Stimulated activated memory B cell treated with anti-CD40 and anti-IgM and Interleukin-4, amounts not matched to agents 10 μg/mL and 1 μg/mL and 100 μg/mL, for 72 hours (primary cell): ENCODE data around the gene ANKRD13C.

Experiments
- ATAC-seq: fragments of 150-1000 bp; cut with Tn5 transposase; 2 replicates; pipeline ENCODE4 v1.10.0; 2021
- H3K27ac Mint-ChIP-seq: one replicate; pipeline ENCODE4 v1.8.0; 2022; ENCODE audit warnings: mild to moderate bottlenecking, mixed read lengths
- H3K27me3 Mint-ChIP-seq: one replicate; pipeline ENCODE4 v1.8.0; 2022; ENCODE audit warnings: mixed read lengths
- H3K36me3 Mint-ChIP-seq: one replicate; pipeline ENCODE4 v1.8.0; 2022; ENCODE audit warnings: mixed read lengths
- H3K4me1 Mint-ChIP-seq: one replicate; pipeline ENCODE4 v1.8.0; 2022; ENCODE audit warnings: mixed read lengths
- H3K4me3 Mint-ChIP-seq: one replicate; pipeline ENCODE4 v1.8.0; 2022; ENCODE audit warnings: mild to moderate bottlenecking, moderate library complexity, mixed read lengths
- H3K9me3 Mint-ChIP-seq: one replicate; pipeline ENCODE4 v1.8.0; 2022; ENCODE audit warnings: mixed read lengths

Gene ANKRD13C

DNA sequence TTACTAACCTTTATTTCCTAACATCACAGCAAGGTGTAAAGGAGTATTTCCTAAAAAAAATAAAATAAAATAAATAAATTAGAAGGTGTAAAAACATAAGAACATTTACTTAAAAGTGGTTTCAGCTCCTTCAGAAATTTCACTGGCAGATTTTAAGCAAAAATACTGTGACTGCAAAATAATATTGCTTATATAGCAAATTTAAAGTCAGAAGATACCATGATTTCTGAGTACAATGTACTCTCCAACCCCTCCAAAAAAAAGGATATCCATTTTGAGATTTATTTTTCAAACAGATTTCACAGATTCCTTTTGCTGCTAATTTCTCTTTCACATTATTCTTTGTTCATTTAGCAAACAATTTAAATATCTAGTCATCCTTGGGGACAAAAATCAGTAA is 18.5 kb downstream of the ANKRD13C start:
- H3K36me3 Mint-ChIP-seq = peaks cover 18% of the 10 kb centered on the region
- no peaks in the 10 kb centered on the region for H3K9me3 Mint-ChIP-seq
- H3K4me1 Mint-ChIP-seq = peaks cover 9% of the 10 kb centered on the region
- no peaks in the 10 kb centered on the region for H3K27me3 Mint-ChIP-seq
- ATAC-seq = no peak
- no peak overlapping the region for H3K4me3 Mint-ChIP-seq
- H3K27ac Mint-ChIP-seq = no peak overlapping the region

DNA sequence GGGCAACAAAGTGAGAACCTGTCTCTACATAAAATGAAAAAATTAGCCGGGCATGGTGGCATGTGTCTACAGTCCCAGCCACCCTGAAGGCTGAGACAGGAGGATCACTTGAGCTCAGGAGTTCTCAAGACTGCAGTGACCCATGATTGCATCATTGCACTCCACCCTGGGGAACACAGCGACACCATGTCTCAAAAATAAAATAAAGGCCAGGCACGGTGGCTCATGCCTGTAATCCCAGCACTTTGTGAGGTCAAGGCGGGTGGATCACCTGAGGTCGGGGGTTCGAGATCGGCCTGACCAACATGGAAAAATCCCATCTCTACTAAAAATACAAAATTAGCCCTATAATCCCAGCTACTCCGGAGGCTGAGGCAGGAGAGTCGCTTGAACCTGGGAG is 20.1 kb downstream of the ANKRD13C start:
- H3K36me3 Mint-ChIP-seq = peaks cover 24% of the 10 kb centered on the region
- no peaks in the 10 kb centered on the region for H3K9me3 Mint-ChIP-seq
- H3K27ac Mint-ChIP-seq = no peak overlapping the region
- no peak for ATAC-seq
- no peaks in the 10 kb centered on the region for H3K27me3 Mint-ChIP-seq
- H3K4me3 Mint-ChIP-seq = no peak overlapping the region
- peaks cover 9% of the 10 kb centered on the region for H3K4me1 Mint-ChIP-seq

- ATAC-seq = no peak
- H3K27ac Mint-ChIP-seq = no peak overlapping the region
- H3K4me3 Mint-ChIP-seq = no peak overlapping the region
- no peaks in the 10 kb centered on the region for H3K9me3 Mint-ChIP-seq
- H3K27me3 Mint-ChIP-seq = no peaks in the 10 kb centered on the region
- H3K36me3 Mint-ChIP-seq = peaks cover 18% of the 10 kb centered on the region
- peaks cover 9% of the 10 kb centered on the region for H3K4me1 Mint-ChIP-seq
These were observed 21.3 kb downstream of the ANKRD13C start for GRCh38 chr1:70333245-70333644.

GRCh38 chr1:70331962-70332361 is 22.6 kb downstream of the ANKRD13C start:
- Mint-ChIP-seq H3K27me3 (no peaks in the 10 kb centered on the region), H3K27ac (no peak overlapping the region), H3K4me3 (no peak overlapping the region), H3K9me3 (no peaks in the 10 kb centered on the region), H3K4me1 (peaks cover 15% of the 10 kb centered on the region), H3K36me3 (peaks cover 18% of the 10 kb centered on the region)
- no peak for ATAC-seq

DNA sequence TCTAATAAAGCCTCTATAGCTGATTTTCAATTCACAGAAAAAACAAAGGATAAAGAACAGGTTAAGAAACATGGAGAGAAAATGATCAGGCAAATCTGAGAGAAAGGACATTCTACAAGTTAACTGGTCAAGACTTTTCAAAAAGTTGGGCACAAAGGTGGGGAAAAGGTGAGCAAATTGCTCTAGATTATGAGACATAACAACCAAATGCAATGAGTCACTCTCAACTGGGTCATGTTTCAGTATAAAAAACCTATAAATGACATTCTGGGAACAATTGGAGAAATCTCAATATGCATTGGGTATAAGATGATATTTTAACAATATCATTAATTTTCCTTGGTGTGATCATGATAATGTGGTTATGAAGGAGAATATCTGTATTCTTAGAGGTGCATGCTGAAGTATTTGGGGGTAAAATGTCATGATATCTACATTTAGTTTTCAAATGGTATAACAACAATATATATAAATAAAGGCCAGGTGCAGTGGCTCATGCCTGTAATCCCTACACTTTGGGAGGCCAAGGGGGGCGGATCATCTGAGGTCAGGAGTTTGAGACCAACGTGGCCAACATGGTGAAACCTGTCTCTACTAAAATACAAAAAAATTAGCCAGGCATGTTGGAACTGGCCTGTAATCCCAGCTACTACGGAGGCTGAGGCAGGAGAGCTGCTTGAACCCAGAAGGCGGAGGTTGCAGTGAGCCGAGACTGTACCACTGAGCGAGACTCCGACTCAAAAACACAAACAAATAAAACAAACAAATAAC is 27.0 kb downstream of the ANKRD13C start:
- H3K4me3 Mint-ChIP-seq = no peak overlapping the region
- H3K27ac Mint-ChIP-seq = no peak overlapping the region
- H3K36me3 Mint-ChIP-seq = peaks cover 20% of the 10 kb centered on the region
- no peaks in the 10 kb centered on the region for H3K9me3 Mint-ChIP-seq
- no peak for ATAC-seq
- peaks cover 7% of the 10 kb centered on the region for H3K4me1 Mint-ChIP-seq
- no peaks in the 10 kb centered on the region for H3K27me3 Mint-ChIP-seq

DNA sequence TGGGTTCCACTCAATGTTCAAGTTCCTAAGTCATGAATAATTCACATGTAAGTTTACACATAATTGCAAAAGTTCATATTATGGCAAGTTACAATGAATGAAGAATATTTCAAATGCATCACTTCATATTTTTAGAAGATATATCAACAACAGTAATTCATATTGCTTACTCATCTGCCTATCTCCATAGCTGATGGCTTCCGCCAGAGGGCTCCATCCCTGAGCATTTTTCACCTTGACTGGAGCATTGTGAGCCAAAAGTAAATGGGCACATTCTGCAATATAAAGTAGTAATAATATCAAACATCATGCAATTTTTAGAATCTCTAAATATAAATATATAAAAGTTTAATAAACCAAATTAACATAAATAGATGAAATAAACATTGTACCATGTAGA is 29.8 kb downstream of the ANKRD13C start:
- no peaks in the 10 kb centered on the region for H3K9me3 Mint-ChIP-seq
- H3K27ac Mint-ChIP-seq = no peak overlapping the region
- H3K4me3 Mint-ChIP-seq = no peak overlapping the region
- peaks cover 11% of the 10 kb centered on the region for H3K4me1 Mint-ChIP-seq
- no peaks in the 10 kb centered on the region for H3K27me3 Mint-ChIP-seq
- H3K36me3 Mint-ChIP-seq = peaks cover 19% of the 10 kb centered on the region
- ATAC-seq = no peak

GRCh38 chr1:70319750-70320149 is 34.8 kb downstream of the ANKRD13C start:
- Mint-ChIP-seq H3K36me3 (peaks cover 28% of the 10 kb centered on the region), H3K4me3 (no peak overlapping the region), H3K27ac (no peak overlapping the region), H3K27me3 (no peaks in the 10 kb centered on the region), H3K9me3 (no peaks in the 10 kb centered on the region), H3K4me1 (peaks cover 19% of the 10 kb centered on the region)
- ATAC-seq = no peak

DNA sequence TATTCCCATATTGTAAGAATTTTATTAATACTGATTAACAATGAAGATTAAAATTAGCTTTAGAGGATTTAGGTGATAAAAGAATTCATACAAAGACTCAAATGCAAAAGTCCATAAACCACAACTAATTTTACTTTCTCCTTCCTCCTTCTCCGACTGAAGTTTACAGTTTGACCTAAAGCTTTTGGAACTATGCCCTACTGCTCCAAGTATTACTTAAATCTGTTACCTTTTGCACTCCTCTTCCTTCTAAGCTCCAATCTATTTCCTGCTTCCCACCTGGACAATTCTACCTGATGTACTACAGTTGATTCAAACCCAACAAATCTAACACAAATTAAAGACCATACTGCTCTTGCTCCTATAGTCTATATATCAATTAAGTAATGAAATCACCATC is 36.3 kb downstream of the ANKRD13C start:
- Mint-ChIP-seq H3K4me1 (peaks cover 19% of the 10 kb centered on the region), H3K27ac (no peak overlapping the region)

GRCh38 chr1:70317087-70317486 is 37.4 kb downstream of the ANKRD13C start:
- Mint-ChIP-seq H3K36me3 (peaks cover 20% of the 10 kb centered on the region), H3K27ac (no peak overlapping the region)

More for the DNA sequence above, 36.3 kb downstream of the ANKRD13C start:
- no peak for ATAC-seq
- H3K4me3 Mint-ChIP-seq = no peak overlapping the region
- no peaks in the 10 kb centered on the region for H3K9me3 Mint-ChIP-seq
- peaks cover 20% of the 10 kb centered on the region for H3K36me3 Mint-ChIP-seq
- no peaks in the 10 kb centered on the region for H3K27me3 Mint-ChIP-seq

GRCh38 chr1:70315782-70316181 is 38.7 kb downstream of the ANKRD13C start:
- Mint-ChIP-seq H3K27me3 (no peaks in the 10 kb centered on the region), H3K27ac (no peak overlapping the region), H3K36me3 (peaks cover 20% of the 10 kb centered on the region), H3K9me3 (no peaks in the 10 kb centered on the region), H3K4me1 (peaks cover 19% of the 10 kb centered on the region), H3K4me3 (no peak overlapping the region)
- no peak for ATAC-seq

More at GRCh38 chr1:70317087-70317486, 37.4 kb downstream of the ANKRD13C start:
- Mint-ChIP-seq H3K4me1 (peaks cover 19% of the 10 kb centered on the region), H3K4me3 (no peak overlapping the region), H3K27me3 (no peaks in the 10 kb centered on the region), H3K9me3 (no peaks in the 10 kb centered on the region)
- ATAC-seq = no peak

DNA sequence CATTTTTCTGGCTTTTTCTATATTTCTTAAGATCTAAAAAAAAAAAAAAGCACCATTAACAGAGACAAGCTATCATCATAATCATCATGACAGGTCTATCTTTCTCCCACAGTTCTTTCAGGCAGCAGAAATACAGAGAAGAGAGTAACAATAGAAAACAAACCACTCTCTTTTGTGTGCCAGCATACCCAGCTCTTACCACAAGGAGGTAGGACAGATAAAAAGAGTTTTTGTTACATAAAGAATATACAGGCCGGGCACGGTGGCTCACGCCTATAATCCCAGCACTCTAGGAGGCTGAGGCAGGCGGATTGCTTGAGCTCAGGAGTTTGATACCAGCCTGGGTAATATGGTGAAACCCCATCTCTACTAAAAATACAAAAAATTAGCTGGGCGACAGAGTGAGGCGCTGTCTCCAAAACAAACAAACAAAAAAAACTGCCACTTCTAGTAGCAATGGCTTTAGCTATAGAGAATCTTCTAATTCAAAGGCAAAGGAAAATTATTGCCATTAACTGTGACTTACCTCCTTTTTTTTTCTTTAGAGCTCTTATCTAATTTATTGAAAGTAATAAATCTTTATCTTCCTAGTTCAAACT is 39.7 kb downstream of the ANKRD13C start:
- Mint-ChIP-seq H3K9me3 (no peaks in the 10 kb centered on the region), H3K27me3 (no peaks in the 10 kb centered on the region), H3K27ac (no peak overlapping the region), H3K4me3 (no peak overlapping the region), H3K4me1 (peaks cover 16% of the 10 kb centered on the region), H3K36me3 (peaks cover 17% of the 10 kb centered on the region)
- no peak for ATAC-seq

DNA sequence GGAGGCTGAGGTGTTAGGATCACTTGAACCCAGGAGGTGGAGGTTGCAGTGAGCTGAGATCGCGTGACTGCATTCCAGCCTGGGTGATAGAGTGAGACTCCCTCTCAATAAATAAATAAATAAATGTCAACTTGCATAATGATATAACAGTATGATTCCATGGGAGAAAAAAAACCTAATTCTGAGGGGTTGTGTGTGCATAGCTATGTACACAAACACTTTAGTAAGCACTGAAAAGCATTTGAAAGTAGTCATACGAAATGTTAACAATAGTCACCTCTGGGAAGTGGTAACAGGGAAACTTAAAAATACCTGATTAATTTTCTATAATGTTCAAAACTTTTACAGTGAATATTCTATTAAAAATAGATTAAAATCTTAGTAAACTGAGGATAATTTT is 43.2 kb downstream of the ANKRD13C start:
- H3K4me1 Mint-ChIP-seq = no peaks in the 10 kb centered on the region
- H3K27me3 Mint-ChIP-seq = no peaks in the 10 kb centered on the region
- H3K9me3 Mint-ChIP-seq = no peaks in the 10 kb centered on the region
- no peak for ATAC-seq
- H3K36me3 Mint-ChIP-seq = peaks cover 21% of the 10 kb centered on the region
- H3K4me3 Mint-ChIP-seq = no peak overlapping the region
- H3K27ac Mint-ChIP-seq = no peak overlapping the region

DNA sequence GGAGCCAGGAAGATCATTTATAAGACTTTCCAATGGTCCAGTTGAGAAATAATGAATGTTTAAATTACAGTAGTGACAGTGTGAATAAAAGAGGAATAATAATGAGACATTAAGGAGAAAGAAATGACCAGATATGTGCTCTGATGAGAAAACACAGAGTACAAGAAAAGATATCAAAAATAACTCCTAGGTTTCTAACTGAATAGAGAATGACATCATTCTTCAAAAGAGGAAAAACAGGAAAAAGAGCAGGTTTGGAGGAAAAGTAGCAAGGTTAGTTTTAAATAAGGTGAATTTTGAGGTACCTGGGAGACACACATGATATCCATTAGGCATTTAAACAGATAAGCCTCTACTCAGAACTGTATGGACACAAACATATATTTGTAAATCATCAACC is 55.0 kb downstream of the ANKRD13C start:
- ATAC-seq = no peak
- Mint-ChIP-seq H3K9me3 (no peaks in the 10 kb centered on the region), H3K36me3 (peaks cover 36% of the 10 kb centered on the region), H3K27ac (peak overlapping the region; percentile 0), H3K27me3 (no peaks in the 10 kb centered on the region), H3K4me1 (peaks cover 6% of the 10 kb centered on the region), H3K4me3 (no peak overlapping the region)

GRCh38 chr1:70295749-70296148 is 58.8 kb downstream of the ANKRD13C start:
- no peak for ATAC-seq
- H3K36me3 Mint-ChIP-seq = peaks cover 49% of the 10 kb centered on the region
- no peak overlapping the region for H3K4me3 Mint-ChIP-seq
- no peaks in the 10 kb centered on the region for H3K27me3 Mint-ChIP-seq
- no peak overlapping the region for H3K27ac Mint-ChIP-seq
- no peaks in the 10 kb centered on the region for H3K9me3 Mint-ChIP-seq
- peaks cover 23% of the 10 kb centered on the region for H3K4me1 Mint-ChIP-seq

DNA sequence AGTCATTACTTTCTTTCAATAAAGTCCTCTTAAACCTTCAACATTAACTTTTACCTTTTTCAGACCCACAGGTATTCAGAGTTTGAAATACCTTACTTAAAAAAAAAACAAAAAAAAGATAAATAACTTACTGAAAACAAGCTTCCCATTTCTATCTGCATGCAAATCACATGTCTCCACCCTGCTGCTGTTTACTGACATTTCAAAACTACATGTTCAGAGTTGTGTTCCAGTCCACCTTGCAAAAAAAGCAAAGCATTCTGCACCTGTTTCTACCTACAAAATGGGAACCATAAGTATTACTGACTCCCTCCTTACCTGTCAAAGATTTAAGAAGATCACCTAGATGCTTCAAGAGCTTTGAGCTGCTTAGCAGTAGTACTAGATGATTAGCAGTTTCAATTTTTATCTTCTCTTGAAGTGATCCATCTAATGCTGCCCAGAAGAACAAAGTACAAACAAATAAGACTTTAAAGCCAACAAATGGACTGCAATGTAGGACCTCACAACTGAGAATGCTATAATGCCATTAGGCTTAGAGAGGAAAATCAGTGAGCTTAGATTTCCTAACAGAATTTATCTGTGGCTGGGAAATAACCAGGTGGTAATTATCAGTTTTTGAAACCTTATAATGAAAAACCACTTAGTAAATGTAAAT is 61.2 kb downstream of the ANKRD13C start:
- Mint-ChIP-seq H3K4me3 (no peak overlapping the region), H3K9me3 (no peaks in the 10 kb centered on the region)

GRCh38 chr1:70290218-70290617 is 64.3 kb downstream of the ANKRD13C start:
- H3K27ac Mint-ChIP-seq = no peak overlapping the region
- H3K36me3 Mint-ChIP-seq = peaks cover 49% of the 10 kb centered on the region
- ATAC-seq = no peak
- H3K4me3 Mint-ChIP-seq = no peak overlapping the region
- H3K9me3 Mint-ChIP-seq = no peaks in the 10 kb centered on the region
- peaks cover 23% of the 10 kb centered on the region for H3K4me1 Mint-ChIP-seq
- no peaks in the 10 kb centered on the region for H3K27me3 Mint-ChIP-seq

More for the DNA sequence above, 61.2 kb downstream of the ANKRD13C start:
- Mint-ChIP-seq H3K27me3 (no peaks in the 10 kb centered on the region), H3K4me1 (peaks cover 23% of the 10 kb centered on the region), H3K27ac (peak overlapping the region; percentile 63), H3K36me3 (peaks cover 48% of the 10 kb centered on the region)
- no peak for ATAC-seq
